ENCODE results near the gene ZBTB7C. TPM values are rescaled to one million over a fixed set of nuclear protein-coding genes. Genes with fewer than 3 reads are reported as not detected.

Gene ZBTB7C
- total RNA-seq, 1 experiment from 2014 or later, result 0.33 TPM

GRCh38 chr18:48161191-48161910, 247.8 kb downstream of the ZBTB7C start:
- Histone ChIP-seq H4K91ac (ENCODE audit: insufficient read length, low read depth, low read length) (no peak overlapping the region), H4K20me1 (ENCODE audit: control insufficient read depth, insufficient read depth, insufficient read length) (no peaks in the 10 kb centered on the region), H3K4me1 (ENCODE audit: insufficient read depth, low read length) (peaks cover 7% of the 10 kb centered on the region; the same call in 1 of the 2 replicates), H3K9me3 (ENCODE audit: control insufficient read depth, low read depth, low read length) (no peaks in the 10 kb centered on the region), H3K4me2 (ENCODE audit: insufficient read depth, insufficient read length, low read length) (peak overlapping the region; percentile 68), H2BK120ac (ENCODE audit: low read depth, low read length, poor library complexity, severe bottlenecking) (no peak overlapping the region), H2BK15ac (ENCODE audit: low read depth, low read length) (no peak overlapping the region), H3K27ac (ENCODE audit: insufficient read length, low read depth, low read length) (no peak overlapping the region), H2AK5ac (ENCODE audit: insufficient read length, low read length) (no peak overlapping the region), H3K4ac (ENCODE audit: low read depth, low read length) (no peak overlapping the region), H3T11ph (ENCODE audit: low read length) (no peak overlapping the region), H2BK20ac (ENCODE audit: low read depth, low read length, poor library complexity, severe bottlenecking) (no peak overlapping the region), H4K5ac (ENCODE audit: insufficient read length, low read depth, low read length) (no peak overlapping the region), H3K18ac (ENCODE audit: insufficient read length, low read depth, low read length) (peak overlapping the region; percentile 78), H3K56ac (ENCODE audit: insufficient read length, low read depth, low read length) (no peak overlapping the region), H3K79me1 (ENCODE audit: insufficient read depth, low read depth, low read length, poor library complexity, severe bottlenecking) (no peaks in the 10 kb centered on the region), H3K79me2 (ENCODE audit: insufficient read depth, low read length) (no peaks in the 10 kb centered on the region), H3K23ac (ENCODE audit: insufficient read length, low read depth, low read length) (no peak overlapping the region), H2BK5ac (ENCODE audit: insufficient read length, low read length) (no peak overlapping the region), H2BK12ac (ENCODE audit: insufficient read length, low read depth, low read length) (no peak overlapping the region), H3K14ac (ENCODE audit: insufficient read depth, low read length) (peak overlapping the region; percentile 90; the same call in 1 of the 2 replicates), H3K27me3 (ENCODE audit: insufficient read depth, low read length) (peaks cover 18% of the 10 kb centered on the region; the same call in 1 of the 2 replicates), H3K23me2 (ENCODE audit: insufficient read length, low read depth, low read length, poor library complexity, severe bottlenecking) (peaks cover 9% of the 10 kb centered on the region), H3K9ac (ENCODE audit: extremely low read depth, insufficient read length, low read length) (peak overlapping the region; percentile 40), H4K8ac (replicated peaks; ENCODE audit: insufficient read length, low read depth, low read length) (no peak overlapping the region), H2AFZ (ENCODE audit: low read length) (no peak overlapping the region)
- peak; percentile 82 for DNase-seq
- no CpG with 5 or more reads among the region's 53 CpGs for WGBS (ENCODE audit: extremely low coverage, insufficient read length, low lambda C conversion rate)
- no peak for TF ChIP-seq CTCF (conservative IDR thresholded peaks at IDR 0.05)
- peak overlapping the region; percentile 65 to 81 for H3K4me3 Mint-ChIP-seq
- no peak overlapping the region; a peak in 1 of 7 replicates for H3K27ac Mint-ChIP-seq
- H3K27me3 Mint-ChIP-seq (ENCODE audit: low read depth), result peaks cover 69% of the 10 kb centered on the region
- H3K9me3 Mint-ChIP-seq, result no peaks in the 10 kb centered on the region
- H3K4me1 Mint-ChIP-seq, result peaks cover 22 to 25% of the 10 kb centered on the region in 2 experiments
- H3K36me3 Mint-ChIP-seq (ENCODE audit: insufficient read depth in 1 of 3, low read depth in 3 of 3), result no peaks in the 10 kb centered on the region

Measured in H9 (cell line).